Keratinocyte (primary cell): ENCODE measurements around the gene HDAC3. TPM values are rescaled to one million over a fixed set of nuclear protein-coding genes. Genes with fewer than 3 reads are reported as not detected.

ENCODE experiments used
- DNase-seq: peaks from one replicate; pipeline ENCODE4 v3.0.0-alpha.2; 2011; ENCODE audit warnings: low read depth, missing footprints, low spot score
- FAIRE-seq: peaks from 2 replicates; lab custom pipeline; 2011; peaks lifted over from hg19 to GRCh38; lab: Jason Lieb, UNC
- H2AFZ ChIP-seq: 2 replicates; pipeline ENCODE4 v1.6.0; 2012; ENCODE audit warnings: low read length, control low read depth, inconsistent platforms; ENCODE audit not compliant: control insufficient read depth
- H3K27ac ChIP-seq: 2 replicates; pipeline ENCODE4 v1.5.1; 2011; ENCODE audit warnings: low read length; ENCODE audit not compliant: control insufficient read depth, insufficient read depth
- H3K27me3 ChIP-seq: 3 replicates; pipeline ENCODE4 v1.6.0; 2011; ENCODE audit warnings: low read length; ENCODE audit not compliant: control insufficient read depth, insufficient read depth; ENCODE audit errors: extremely low read depth
- H3K36me3 ChIP-seq, 2 experiments: 2 replicates in 1 of 2; 3 replicates in 1 of 2; pipeline ENCODE4 v1.5.1; 2011; ENCODE audit warnings: low read length in 2 of 2, mild to moderate bottlenecking in 1 of 2; ENCODE audit not compliant: control insufficient read depth in 2 of 2, insufficient read depth in 2 of 2; ENCODE audit errors: extremely low read depth in 1 of 2
- H3K4me1 ChIP-seq: 3 replicates; pipeline ENCODE4 v1.5.1; 2011; ENCODE audit warnings: low read length; ENCODE audit not compliant: control insufficient read depth, insufficient read depth; ENCODE audit errors: extremely low read depth
- H3K4me2 ChIP-seq: 3 replicates; pipeline ENCODE4 v1.6.0; 2011; ENCODE audit warnings: low read depth, low read length; ENCODE audit not compliant: control insufficient read depth, insufficient read depth; ENCODE audit errors: extremely low read depth
- H3K4me3 ChIP-seq, 3 experiments: fragments of 200-600 bp in 1 of 3; sonication (generic) in 1 of 3; 2 replicates in 2 of 3; 3 replicates in 1 of 3; pipeline ENCODE4 v1.5.1; 2011 to 2016; ENCODE audit warnings: low read length in 3 of 3, mild to moderate bottlenecking in 3 of 3, control low read depth in 2 of 3, inconsistent platforms in 1 of 3, low read depth in 1 of 3, mixed read lengths in 1 of 3, mixed run types in 1 of 3, moderate library complexity in 1 of 3; ENCODE audit not compliant: control insufficient read depth in 2 of 3, insufficient read depth in 2 of 3; ENCODE audit errors: extremely low read depth in 1 of 3
- H3K79me2 ChIP-seq: 2 replicates; pipeline ENCODE4 v1.6.0; 2012; ENCODE audit warnings: low read length; ENCODE audit not compliant: control insufficient read depth, insufficient read depth
- H3K9ac ChIP-seq: 3 replicates; pipeline ENCODE4 v1.6.0; 2011; ENCODE audit warnings: low read length; ENCODE audit not compliant: control insufficient read depth, insufficient read depth; ENCODE audit errors: extremely low read depth
- H3K9me1 ChIP-seq: 3 replicates; pipeline ENCODE4 v1.6.0; 2011; ENCODE audit warnings: low read length; ENCODE audit not compliant: control insufficient read depth, insufficient read depth; ENCODE audit errors: extremely low read depth
- H3K9me3 ChIP-seq: 2 replicates; pipeline ENCODE4 v1.5.1; 2012; ENCODE audit warnings: low read depth, low read length; ENCODE audit not compliant: control insufficient read depth
- H4K20me1 ChIP-seq: 3 replicates; pipeline ENCODE4 v1.6.0; 2011; ENCODE audit warnings: low read length; ENCODE audit not compliant: control insufficient read depth, insufficient read depth; ENCODE audit errors: extremely low read depth
- CTCF ChIP-seq, 3 experiments: IDR thresholded peaks in 1 of 3; conservative IDR thresholded peaks in 1 of 3; optimal IDR thresholded peaks in 1 of 3; 2 replicates in 2 of 3; 3 replicates in 1 of 3; pipeline versions ENCODE3 to v1.5.1; 2011; ENCODE audit warnings: low read length in 3 of 3, mild to moderate bottlenecking in 3 of 3, moderate library complexity in 2 of 3, control low read depth in 1 of 3, inconsistent platforms in 1 of 3; ENCODE audit not compliant: insufficient read depth in 2 of 3; ENCODE audit errors: extremely low read depth in 1 of 3
- EZH2 ChIP-seq: IDR thresholded peaks from one replicate; pipeline ENCODE4 v1.6.1; 2012; ENCODE audit warnings: inconsistent platforms, mild to moderate bottlenecking, low read length, moderate library complexity
- dilution Hi-C: fragments of 300-500 bp; cut with MboI; formaldehyde crosslinking; loops from one replicate; pipeline ENCODE4 v1.7.0; 2020; ENCODE audit warnings: low sequenced_read_pairs; ENCODE audit not compliant: extremely low pct_ligation_motif_present
- polyA plus RNA-seq, 5 experiments: library from polyadenylated mRNA; depleted of rRNA in 3 of 5; stranded (reverse) in 3 of 5; stranded (forward) in 1 of 5; unstranded in 1 of 5; fragments of >200 nt; gene quantifications; 1 replicate in 1 of 5; 2 replicates in 3 of 5; 3 replicates in 1 of 5; pipeline versions ENCODE4 v1.2.1 to v1.2.3, GENCODE V29; 2011 to 2012; ENCODE audit warnings: missing spikeins in 2 of 5, low read depth in 1 of 5, low replicate concordance in 1 of 5

The HDAC3 gene
- polyA plus RNA-seq, 1 donor (not counting 4 experiments of a cell fraction or from before 2014, with no cell fraction given), result 97.4 TPM

GRCh38 chr5:141640698-141641097 is 4.0 kb upstream of the HDAC3 start:
- H3K9me1 ChIP-seq, result peaks cover 2% of the 10 kb centered on the region
- H3K36me3 ChIP-seq, result peaks cover 5 to 8% of the 10 kb centered on the region in 2 experiments
- H4K20me1 ChIP-seq, result peaks cover 3% of the 10 kb centered on the region
- no peak overlapping the region for H3K27ac ChIP-seq
- H3K4me3 ChIP-seq, result no peak overlapping the region
- no peak overlapping the region for H3K4me2 ChIP-seq
- peaks cover 18% of the 10 kb centered on the region for H3K4me1 ChIP-seq
- peaks cover 9% of the 10 kb centered on the region for H3K79me2 ChIP-seq
- no peak for FAIRE-seq
- DNase-seq, result no peak
- H3K9me3 ChIP-seq, result no peaks in the 10 kb centered on the region
- H3K27me3 ChIP-seq, result no peaks in the 10 kb centered on the region
- H3K9ac ChIP-seq, result no peak overlapping the region
- no peak for TF ChIP-seq CTCF (optimal IDR thresholded peaks at IDR 0.05 in 1 of 3, IDR thresholded peaks at IDR 0.05 in 1 of 3, conservative IDR thresholded peaks at IDR 0.05 in 1 of 3; ENCODE audit: extremely low read depth in 1 of 3, insufficient read depth in 2 of 3, low read length in 3 of 3)
- TF ChIP-seq EZH2, result no peak
- dilution Hi-C loops, result no loop called here
- H2AFZ ChIP-seq, result no peak overlapping the region

GRCh38 chr5:141640051-141640415 is 3.4 kb upstream of the HDAC3 start:
- TF ChIP-seq CTCF (optimal IDR thresholded peaks at IDR 0.05 in 1 of 3, IDR thresholded peaks at IDR 0.05 in 1 of 3, conservative IDR thresholded peaks at IDR 0.05 in 1 of 3; ENCODE audit: extremely low read depth in 1 of 3, insufficient read depth in 2 of 3, low read length in 3 of 3) (no peak), EZH2 (no peak)
- Histone ChIP-seq H4K20me1 (peaks cover 3% of the 10 kb centered on the region), H3K9ac (no peak overlapping the region), H3K9me1 (peaks cover 2% of the 10 kb centered on the region), H3K4me2 (no peak overlapping the region), H2AFZ (no peak overlapping the region), H3K4me3 (no peak overlapping the region), H3K27me3 (no peaks in the 10 kb centered on the region), H3K36me3 (peaks cover 5 to 7% of the 10 kb centered on the region in 2 experiments), H3K79me2 (peaks cover 16% of the 10 kb centered on the region), H3K9me3 (no peaks in the 10 kb centered on the region), H3K27ac (no peak overlapping the region), H3K4me1 (peaks cover 24% of the 10 kb centered on the region)
- FAIRE-seq, result no peak
- dilution Hi-C loops, result no loop called here
- DNase-seq, result no peak
